K562 (cell line): ENCODE measurements around the gene ENTPD8. TPM values are rescaled to one million over a fixed set of nuclear protein-coding genes. Genes with fewer than 3 reads are reported as not detected.

Source experiments
- ATAC-seq: fragments of 200-7000 bp; cut with Tn5 transposase; 3 replicates; pipeline ENCODE4 v1.9.1; 2020; ENCODE audit warnings: moderate library complexity
- BruUV-seq: library from RNA; stranded (reverse); fragments of 400-500 nt; replicated peaks from 2 replicates; lab custom pipeline; 2021; lab: Mats Ljungman, UMichigan
- CTCF ChIA-PET: fragments of 300-600 bp; formaldehyde crosslinking; extraction: SDS; loops from one replicate; lab custom pipeline; 2021; ENCODE audit warnings: low intra/inter-chr PET ratio; lab: Yijun Ruan, JAX
- POLR2A ChIA-PET: fragments of 300-600, 350-650 bp; sonication (Branson Sonifier 250); formaldehyde crosslinking; extraction: SDS; loops from one replicate; lab custom pipeline; 2021; ENCODE audit warnings: antibody characterized with exemption, inconsistent platforms; lab: Yijun Ruan, JAX
- DNase-seq, 4 experiments: peaks; one replicate each; pipeline versions ENCODE4 v3.0.0 to v3.0.0-alpha.2; 2011 to 2018; ENCODE audit warnings: low spot score in 3 of 4, mixed read lengths in 3 of 4; ENCODE audit errors: extremely low read depth in 1 of 4
- FAIRE-seq: peaks from 2 replicates; lab custom pipeline; 2011; peaks lifted over from hg19 to GRCh38; lab: Jason Lieb, UNC
- H2AFZ ChIP-seq: 2 replicates; pipeline ENCODE4 v1.6.0; 2011; ENCODE audit warnings: low read depth, low read length, control low read depth, inconsistent platforms
- H3K27ac ChIP-seq: fragments of 200-600 bp; 3 replicates; pipeline ENCODE4 v1.8.0; 2011; ENCODE audit warnings: low read depth, mild to moderate bottlenecking, control low read depth, inconsistent platforms, low read length, moderate library complexity, mixed read lengths; ENCODE audit errors: extremely low read depth
- H3K27me3 ChIP-seq, 2 experiments: fragments of 300-600 bp in 1 of 2; 2 replicates in 1 of 2; 3 replicates in 1 of 2; pipeline versions ENCODE4 v1.6.0 to v1.8.0; 2011; ENCODE audit warnings: inconsistent platforms in 2 of 2, low read length in 2 of 2, mild to moderate bottlenecking in 1 of 2, mixed read lengths in 1 of 2, moderate library complexity in 1 of 2; ENCODE audit not compliant: control insufficient read depth in 2 of 2, insufficient read depth in 2 of 2
- H3K36me3 ChIP-seq: fragments of 300-600 bp; 3 replicates; pipeline ENCODE4 v1.8.0; 2011; ENCODE audit warnings: mild to moderate bottlenecking, low read length, inconsistent platforms; ENCODE audit not compliant: control insufficient read depth, insufficient read depth
- H3K4me1 ChIP-seq, 2 experiments: fragments of 200-600 bp in 1 of 2; replicated peaks in 1 of 2; 2 replicates in 1 of 2; 3 replicates in 1 of 2; pipeline versions ENCODE4 v1.5.1 to v1.8.0; 2011; ENCODE audit warnings: inconsistent platforms in 2 of 2, low read length in 2 of 2, mild to moderate bottlenecking in 1 of 2, mixed read lengths in 1 of 2, moderate library complexity in 1 of 2; ENCODE audit not compliant: control insufficient read depth in 2 of 2, insufficient read depth in 2 of 2
- H3K4me2 ChIP-seq: 2 replicates; pipeline ENCODE4 v1.6.1; 2011; ENCODE audit warnings: low read length, control low read depth, inconsistent platforms, mixed read lengths; ENCODE audit not compliant: insufficient read depth
- H3K4me3 ChIP-seq: fragments of 200-600 bp; sonication (generic), shearing (Covaris generic); 2 replicates; pipeline ENCODE4 v1.5.1; 2016; ENCODE audit warnings: control low read depth, inconsistent platforms
- H3K79me2 ChIP-seq: fragments of 200-600 bp; 3 replicates; pipeline ENCODE4 v1.8.0; 2011; ENCODE audit warnings: low read length, inconsistent platforms; ENCODE audit not compliant: control insufficient read depth, insufficient read depth
- H3K9ac ChIP-seq, 2 experiments: 2 replicates each; pipeline versions ENCODE4 v1.6.0 to v1.6.1; 2011; ENCODE audit warnings: low read depth in 2 of 2, low read length in 2 of 2, control low read depth in 1 of 2, inconsistent platforms in 1 of 2, mild to moderate bottlenecking in 1 of 2, mixed read lengths in 1 of 2; ENCODE audit not compliant: insufficient read depth in 1 of 2
- H3K9me1 ChIP-seq: one replicate; pipeline ENCODE4 v1.6.0; 2011; ENCODE audit warnings: inconsistent platforms, mild to moderate bottlenecking, low read length, moderate library complexity; ENCODE audit not compliant: control insufficient read depth, insufficient read depth
- H3K9me3 ChIP-seq: replicated peaks from 2 replicates; pipeline ENCODE4 v1.5.1; 2011; ENCODE audit warnings: low read depth, low read length, inconsistent platforms; ENCODE audit not compliant: control insufficient read depth, insufficient read depth
- H4K20me1 ChIP-seq: replicated peaks from 2 replicates; pipeline ENCODE4 v1.6.1; 2011; ENCODE audit warnings: low read length, inconsistent platforms, mixed read lengths; ENCODE audit not compliant: control insufficient read depth, insufficient read depth
- ZNF263 ChIP-seq: sonication (generic); formaldehyde crosslinking; IDR thresholded peaks from 2 replicates; pipeline ENCODE4 v1.8.0; 2022; ENCODE audit warnings: mild to moderate bottlenecking, missing genetic modification reagents, borderline replicate concordance
- WGBS: fragments of 100-300 bp; shearing (Covaris generic); methylation state at CpG from one replicate; pipeline ENCODE4 v1.1.6; 2016; ENCODE audit warnings: low coverage, mixed read lengths; ENCODE audit not compliant: insufficient coverage; ENCODE audit errors: missing lambda C conversion rate; 5-methylcytosine and 5-hydroxymethylcytosine counted together
- in situ Hi-C: fragments of 300-500 bp; cut with MboI; formaldehyde crosslinking; loops from 4 replicates; pipeline ENCODE4 v1.15.0; 2018; ENCODE audit warnings: inconsistent platforms, mixed read lengths
- intact Hi-C: fragments of 100-400 bp; cut with micrococcal nuclease; formaldehyde crosslinking; loops from 2 replicates; pipeline ENCODE4 v1.14.2; 2022
- polyA plus RNA-seq, 8 experiments: library from polyadenylated mRNA; depleted of rRNA in 4 of 8; stranded (reverse) in 5 of 8; unstranded in 3 of 8; fragments of >200 nt; fragmentation: Nextera tagmentation in 2 of 8; fragmentation: Illumina TruSeq in 1 of 8; extraction: Ambion mirVana in 2 of 8; extraction: Trizol in 1 of 8; gene quantifications; 2 replicates each; pipeline versions ENCODE4 v1.2.1 to v1.2.3, GENCODE V29; 2011 to 2014; ENCODE audit warnings: inconsistent platforms in 1 of 8, missing spikeins in 1 of 8
- total RNA-seq, 7 experiments: library from RNA; depleted of rRNA in 6 of 7; stranded (reverse); fragments of >200 nt in 6 of 7; fragmentation: Illumina TruSeq in 2 of 7; extraction: Trizol in 2 of 7; gene quantifications; 2 replicates each; pipeline versions ENCODE4 v1.2.1 to v1.2.3, GENCODE V29; 2011 to 2021; ENCODE audit warnings: low replicate concordance in 1 of 7
- TF ChIP-seq, protein P1 (sequence below): sonication (generic); formaldehyde crosslinking; IDR thresholded peaks from 2 replicates; pipeline ENCODE4 v1.8.0; 2022; ENCODE audit warnings: mild to moderate bottlenecking, missing genetic modification reagents

ENTPD8 gene
- total and polyA plus RNA-seq, 9 of the 15 experiments (the other 6 are each of a cell fraction or from before 2014, with no cell fraction given), result 0.06 to 0.27 (median 0.19) TPM; not detected in 5

DNA sequence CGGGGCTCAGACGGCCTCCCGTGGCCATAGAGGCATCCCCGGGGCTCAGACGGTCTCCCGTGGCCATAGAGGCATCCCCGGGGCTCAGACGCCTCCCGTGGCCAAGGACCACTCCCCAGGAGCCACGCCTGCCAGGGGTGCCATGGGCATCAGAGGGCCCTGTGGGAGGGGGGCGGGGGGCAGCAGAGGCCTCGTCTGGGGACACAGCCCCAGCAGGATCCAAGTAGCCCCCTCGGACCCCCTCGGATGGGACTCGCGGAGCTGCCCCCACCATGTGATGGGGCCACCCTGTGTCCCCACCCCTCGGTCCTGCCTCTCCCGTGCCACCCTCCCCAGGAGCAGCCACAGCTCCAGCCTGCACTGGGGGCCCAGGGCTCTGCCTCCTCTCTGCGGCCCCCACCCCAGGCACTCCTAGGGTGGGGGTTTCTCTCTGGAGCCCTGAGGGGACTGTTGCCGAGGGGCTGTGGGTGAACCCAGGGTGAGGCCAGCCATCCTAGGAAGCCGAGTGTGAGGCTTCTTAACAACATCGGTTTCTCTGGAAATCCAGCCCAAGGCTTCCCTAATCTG is 2.5 kb downstream of the ENTPD8 start:
- in situ Hi-C loops, result no loop called here
- DNase-seq (no peak), ATAC-seq (no peak), FAIRE-seq (no peak)
- no peaks in the 10 kb centered on the region for H3K27me3 ChIP-seq
- CTCF ChIA-PET, result no interaction called here
- H3K9me1 ChIP-seq, result no peaks in the 10 kb centered on the region
- no peaks in the 10 kb centered on the region for H3K9me3 ChIP-seq
- no peak overlapping the region for H3K27ac ChIP-seq
- H2AFZ ChIP-seq, result no peak overlapping the region
- H3K4me3 ChIP-seq, result no peak overlapping the region
- no peaks in the 10 kb centered on the region for H4K20me1 ChIP-seq
- no peak overlapping the region; a peak in 1 of 4 replicates for H3K9ac ChIP-seq
- BruUV-seq, result no TSS peak
- POLR2A ChIA-PET, result no interaction called here
- no peaks in the 10 kb centered on the region for H3K79me2 ChIP-seq
- 0 out of 2 replicates have a peak, but pooled peaks have one; percentile 24 for TF ChIP-seq ZNF263 (CRISPR knock-in tag)
- TF ChIP-seq, protein P1, sequence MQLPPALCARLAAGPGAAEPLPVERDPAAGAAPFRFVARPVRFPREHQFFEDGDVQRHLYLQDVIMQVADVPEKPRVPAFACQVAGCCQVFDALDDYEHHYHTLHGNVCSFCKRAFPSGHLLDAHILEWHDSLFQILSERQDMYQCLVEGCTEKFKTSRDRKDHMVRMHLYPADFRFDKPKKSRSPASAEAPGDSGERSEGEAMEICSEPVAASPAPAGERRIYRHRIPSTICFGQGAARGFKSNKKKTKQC (CRISPR knock-in tag), result no peak
- TF ChIP-seq, all 486 proteins: peak for 1
- Histone ChIP-seq H3K4me1 (peaks cover 14 to 64% of the 10 kb centered on the region in 2 experiments; a peak in 4 of 5 replicates), H3K36me3 (no peaks in the 10 kb centered on the region), H3K4me2 (no peak overlapping the region)
- intact Hi-C loops, result no loop called here
- 23% methylated on average over 16 of the region's 22 CpGs for WGBS
